Measurements from ENCODE around the gene ATN1.
A peak's percentile ranks its signal among the peaks of the same experiment; 100 is the strongest.

Gene ATN1

GRCh38 chr12:6925540-6926279 is 2.0 kb upstream of the ATN1 start:
- no peak for DNase-seq (ENCODE audit: low read depth)

GRCh38 chr12:6928022-6928702 is 403 bp downstream of the ATN1 start:
- no peak for DNase-seq (ENCODE audit: low read depth)

- no peak for DNase-seq (ENCODE audit: low read depth)
Observed at GRCh38 chr12:6928703-6929407, 1.1 kb downstream of the ATN1 start.

- DNase-seq (ENCODE audit: low read depth), result no peak
Observed at GRCh38 chr12:6929466-6930452, 2.0 kb downstream of the ATN1 start.

DNA sequence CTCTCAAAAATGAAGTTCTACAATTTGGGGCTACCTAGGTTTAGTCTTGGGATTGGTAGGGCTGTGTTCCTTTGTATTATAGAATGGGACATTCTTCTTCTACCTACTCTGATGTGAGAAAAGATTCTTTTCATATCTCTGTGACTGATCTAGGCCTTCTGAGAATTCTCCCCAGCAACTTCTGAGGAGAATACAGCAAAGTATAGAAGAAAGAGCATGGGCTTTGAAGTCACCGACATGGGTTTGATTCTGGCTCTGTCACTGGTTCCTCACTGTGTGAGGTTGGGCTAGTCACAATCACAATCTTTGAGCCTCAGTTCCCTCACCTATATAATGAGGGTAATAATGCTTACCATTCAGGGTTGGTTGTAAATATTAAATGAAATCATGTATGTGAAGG is 5.0 kb downstream of the ATN1 start:
- no peak for DNase-seq (ENCODE audit: low read depth)

GRCh38 chr12:6934110-6934509 is 6.4 kb downstream of the ATN1 start:
- DNase-seq (ENCODE audit: low read depth), result no peak

DNA sequence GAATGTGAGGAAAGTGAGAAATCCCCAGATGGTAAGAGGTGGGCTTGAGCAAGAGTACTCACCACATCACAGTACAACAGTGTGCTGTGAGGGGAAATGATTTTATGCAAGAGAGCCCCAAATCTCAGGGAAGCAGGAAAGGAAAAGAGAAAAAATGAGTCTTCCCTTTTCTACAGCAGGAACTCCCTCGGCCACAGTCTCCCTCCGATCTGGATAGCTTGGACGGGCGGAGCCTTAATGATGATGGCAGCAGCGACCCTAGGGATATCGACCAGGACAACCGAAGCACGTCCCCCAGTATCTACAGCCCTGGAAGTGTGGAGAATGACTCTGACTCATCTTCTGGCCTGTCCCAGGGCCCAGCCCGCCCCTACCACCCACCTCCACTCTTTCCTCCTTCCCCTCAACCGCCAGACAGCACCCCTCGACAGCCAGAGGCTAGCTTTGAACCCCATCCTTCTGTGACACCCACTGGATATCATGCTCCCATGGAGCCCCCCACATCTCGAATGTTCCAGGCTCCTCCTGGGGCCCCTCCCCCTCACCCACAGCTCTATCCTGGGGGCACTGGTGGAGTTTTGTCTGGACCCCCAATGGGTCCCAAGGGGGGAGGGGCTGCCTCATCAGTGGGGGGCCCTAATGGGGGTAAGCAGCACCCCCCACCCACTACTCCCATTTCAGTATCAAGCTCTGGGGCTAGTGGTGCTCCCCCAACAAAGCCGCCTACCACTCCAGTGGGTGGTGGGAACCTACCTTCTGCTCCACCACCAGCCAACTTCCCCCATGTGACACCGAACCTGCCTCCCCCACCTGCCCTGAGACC is 7.8 kb downstream of the ATN1 start:
- no peak for DNase-seq (ENCODE audit: low read depth)

DNA sequence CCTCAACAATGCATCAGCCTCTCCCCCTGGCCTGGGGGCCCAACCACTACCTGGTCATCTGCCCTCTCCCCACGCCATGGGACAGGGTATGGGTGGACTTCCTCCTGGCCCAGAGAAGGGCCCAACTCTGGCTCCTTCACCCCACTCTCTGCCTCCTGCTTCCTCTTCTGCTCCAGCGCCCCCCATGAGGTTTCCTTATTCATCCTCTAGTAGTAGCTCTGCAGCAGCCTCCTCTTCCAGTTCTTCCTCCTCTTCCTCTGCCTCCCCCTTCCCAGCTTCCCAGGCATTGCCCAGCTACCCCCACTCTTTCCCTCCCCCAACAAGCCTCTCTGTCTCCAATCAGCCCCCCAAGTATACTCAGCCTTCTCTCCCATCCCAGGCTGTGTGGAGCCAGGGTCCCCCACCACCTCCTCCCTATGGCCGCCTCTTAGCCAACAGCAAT is 8.5 kb downstream of the ATN1 start:
- no peak for DNase-seq (ENCODE audit: low read depth)

DNA sequence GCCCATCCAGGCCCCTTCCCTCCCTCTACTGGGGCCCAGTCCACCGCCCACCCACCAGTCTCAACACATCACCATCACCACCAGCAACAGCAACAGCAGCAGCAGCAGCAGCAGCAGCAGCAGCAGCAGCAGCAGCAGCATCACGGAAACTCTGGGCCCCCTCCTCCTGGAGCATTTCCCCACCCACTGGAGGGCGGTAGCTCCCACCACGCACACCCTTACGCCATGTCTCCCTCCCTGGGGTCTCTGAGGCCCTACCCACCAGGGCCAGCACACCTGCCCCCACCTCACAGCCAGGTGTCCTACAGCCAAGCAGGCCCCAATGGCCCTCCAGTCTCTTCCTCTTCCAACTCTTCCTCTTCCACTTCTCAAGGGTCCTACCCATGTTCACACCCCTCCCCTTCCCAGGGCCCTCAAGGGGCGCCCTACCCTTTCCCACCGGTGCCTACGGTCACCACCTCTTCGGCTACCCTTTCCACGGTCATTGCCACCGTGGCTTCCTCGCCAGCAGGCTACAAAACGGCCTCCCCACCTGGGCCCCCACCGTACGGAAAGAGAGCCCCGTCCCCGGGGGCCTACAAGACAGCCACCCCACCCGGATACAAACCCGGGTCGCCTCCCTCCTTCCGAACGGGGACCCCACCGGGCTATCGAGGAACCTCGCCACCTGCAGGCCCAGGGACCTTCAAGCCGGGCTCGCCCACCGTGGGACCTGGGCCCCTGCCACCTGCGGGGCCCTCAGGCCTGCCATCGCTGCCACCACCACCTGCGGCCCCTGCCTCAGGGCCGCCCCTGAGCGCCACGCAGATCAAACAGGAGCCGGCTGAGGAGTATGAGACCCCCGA is 9.1 kb downstream of the ATN1 start:
- no peak for DNase-seq (ENCODE audit: low read depth)

DNA sequence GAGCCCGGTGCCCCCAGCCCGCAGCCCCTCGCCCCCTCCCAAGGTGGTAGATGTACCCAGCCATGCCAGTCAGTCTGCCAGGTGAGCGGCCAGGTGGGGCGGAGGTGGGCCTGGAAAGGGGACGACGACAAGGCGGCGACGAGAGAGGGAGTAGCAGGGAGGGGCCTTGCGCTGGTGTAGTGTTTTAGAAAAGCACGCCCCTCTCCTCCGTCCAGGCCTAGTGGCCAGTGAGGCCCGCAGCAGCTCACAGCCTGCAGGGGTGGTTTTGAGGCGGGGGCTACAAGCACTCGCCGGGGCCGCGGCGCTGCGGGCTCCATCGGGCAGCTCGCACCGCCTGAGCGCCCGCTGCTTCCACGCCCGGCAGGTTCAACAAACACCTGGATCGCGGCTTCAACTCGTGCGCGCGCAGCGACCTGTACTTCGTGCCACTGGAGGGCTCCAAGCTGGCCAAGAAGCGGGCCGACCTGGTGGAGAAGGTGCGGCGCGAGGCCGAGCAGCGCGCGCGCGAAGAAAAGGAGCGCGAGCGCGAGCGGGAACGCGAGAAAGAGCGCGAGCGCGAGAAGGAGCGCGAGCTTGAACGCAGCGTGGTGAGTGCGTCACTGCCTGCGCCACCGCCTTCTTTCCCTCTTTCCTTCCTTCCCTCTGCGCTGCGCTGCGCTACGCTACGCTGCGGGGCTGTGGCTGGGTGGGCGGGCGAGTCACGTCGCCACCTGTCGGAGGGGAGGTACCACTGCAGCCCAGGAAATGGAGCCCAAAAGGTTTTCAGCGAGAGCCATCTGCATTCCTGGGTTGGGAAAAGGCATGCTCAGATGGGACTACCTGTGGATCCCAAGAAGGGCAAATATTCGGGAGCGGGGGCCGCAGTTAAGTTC is 10.0 kb downstream of the ATN1 start:
- peak; percentile 85 for DNase-seq (ENCODE audit: low read depth)

GRCh38 chr12:6938353-6939190 is 10.8 kb downstream of the ATN1 start:
- DNase-seq (ENCODE audit: low read depth), result no peak

DNA sequence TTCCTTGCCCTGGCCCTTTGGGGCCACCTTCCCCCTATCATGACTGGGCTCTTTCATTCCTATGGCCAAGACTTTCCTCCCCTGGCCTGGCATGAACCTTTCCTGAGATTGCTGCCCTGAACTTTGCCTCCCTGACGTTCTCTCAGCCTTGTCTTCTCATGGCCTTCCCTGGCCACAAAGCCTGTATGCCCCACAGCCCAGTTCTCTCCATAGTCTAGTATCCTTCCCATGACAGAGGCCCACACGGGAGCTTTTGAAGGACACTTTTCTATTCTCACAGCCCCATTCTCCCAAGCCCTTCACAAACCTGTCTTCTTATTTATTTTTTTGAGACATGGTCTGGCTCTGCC is 11.4 kb downstream of the ATN1 start:
- DNase-seq (ENCODE audit: low read depth), result no peak

GRCh38 chr12:6941267-6941666 is 13.5 kb downstream of the ATN1 start:
- no peak for DNase-seq (ENCODE audit: low read depth)

DNA sequence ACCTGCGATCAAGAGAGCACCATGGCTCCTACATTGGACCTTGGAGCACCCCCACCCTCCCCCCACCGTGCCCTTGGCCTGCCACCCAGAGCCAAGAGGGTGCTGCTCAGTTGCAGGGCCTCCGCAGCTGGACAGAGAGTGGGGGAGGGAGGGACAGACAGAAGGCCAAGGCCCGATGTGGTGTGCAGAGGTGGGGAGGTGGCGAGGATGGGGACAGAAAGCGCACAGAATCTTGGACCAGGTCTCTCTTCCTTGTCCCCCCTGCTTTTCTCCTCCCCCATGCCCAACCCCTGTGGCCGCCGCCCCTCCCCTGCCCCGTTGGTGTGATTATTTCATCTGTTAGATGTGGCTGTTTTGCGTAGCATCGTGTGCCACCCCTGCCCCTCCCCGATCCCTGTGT is 14.0 kb downstream of the ATN1 start:
- no peak for DNase-seq (ENCODE audit: low read depth)

DNA sequence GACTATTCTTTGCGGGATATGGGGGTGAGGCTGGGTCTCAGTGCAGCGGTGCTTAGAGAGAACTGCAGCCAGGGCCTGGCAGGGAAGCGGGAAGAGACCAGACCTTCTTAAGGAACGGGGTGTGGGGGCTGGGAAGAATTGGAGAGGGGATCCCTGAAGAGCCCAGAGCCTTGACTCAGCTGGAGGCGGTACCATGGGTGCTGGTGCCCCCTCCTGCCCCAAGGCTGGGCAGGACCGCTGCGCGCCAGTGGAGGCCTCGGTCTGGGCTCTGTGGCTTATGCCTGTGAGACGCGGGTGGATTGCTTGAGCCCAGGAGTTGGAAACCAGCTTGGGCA is 14.5 kb downstream of the ATN1 start:
- no peak for DNase-seq (ENCODE audit: low read depth)

DNA sequence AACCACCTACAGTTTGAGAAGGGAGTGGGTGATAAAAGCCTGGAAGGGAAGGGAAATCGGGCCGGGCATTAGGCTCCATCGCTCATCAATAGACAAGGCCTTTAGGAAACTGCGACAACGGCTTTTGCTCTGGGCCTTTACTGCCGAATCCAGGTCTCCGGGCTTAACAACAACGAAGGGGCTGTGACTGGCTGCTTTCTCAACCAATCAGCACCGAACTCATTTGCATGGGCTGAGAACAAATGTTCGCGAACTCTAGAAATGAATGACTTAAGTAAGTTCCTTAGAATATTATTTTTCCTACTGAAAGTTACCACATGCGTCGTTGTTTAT is 15.6 kb downstream of the ATN1 start:
- no peak for DNase-seq (ENCODE audit: low read depth)

GRCh38 chr12:6943722-6944380 is 16.1 kb downstream of the ATN1 start, which contains the start of the genes C12orf57 and RNU7-1:
TSS of gene C12orf57 (plus strand) at chr12:6944022. CDS start at chr12:6944122, 100 bp downstream.
TSS of gene RNU7-1 (plus strand) at chr12:6943816.
- DNase-seq (ENCODE audit: low read depth), result peak; percentile 55
